Panc1 (cell line): ENCODE data around the gene ENDOV. TPM values are rescaled to one million over a fixed set of nuclear protein-coding genes. Genes with fewer than 3 reads are reported as not detected.

Experiments
- ATAC-seq: fragments of 200-7000 bp; cut with Tn5 transposase; 2 replicates; pipeline ENCODE4 v1.9.1; 2020; ENCODE audit warnings: mild to moderate bottlenecking, moderate library complexity
- BruUV-seq: library from RNA; stranded (reverse); fragments of 400-500 nt; replicated peaks from 2 replicates; lab custom pipeline; 2021; lab: Mats Ljungman, UMichigan
- CTCF ChIA-PET: fragments of 300-600 bp; sonication (Branson Sonifier 250); formaldehyde crosslinking; loops from one replicate; lab custom pipeline; 2022; ENCODE audit warnings: antibody characterized with exemption; lab: Charles Lee
- POLR2A ChIA-PET: fragments of 300-600 bp; sonication (Branson Sonifier 250); formaldehyde crosslinking; loops from one replicate; lab custom pipeline; 2022; ENCODE audit warnings: antibody characterized with exemption; lab: Charles Lee
- DNase-seq: peaks from one replicate; pipeline ENCODE4 v3.0.0-alpha.2; 2010; ENCODE audit warnings: low read depth, low spot score
- H3K27ac ChIP-seq: 2 replicates; pipeline ENCODE4 v1.5.1; 2011; ENCODE audit warnings: mild to moderate bottlenecking, low read length, inconsistent platforms
- H3K27me3 ChIP-seq: fragments of 200-500 bp; sonication (Bioruptor generic); 2 replicates; pipeline ENCODE4 v1.6.0; 2014; ENCODE audit warnings: low read length, inconsistent platforms; ENCODE audit not compliant: control insufficient read depth, insufficient read depth
- H3K36me3 ChIP-seq: fragments of 200-500 bp; sonication (Bioruptor generic); 2 replicates; pipeline ENCODE4 v1.5.1; 2014; ENCODE audit warnings: inconsistent platforms, mild to moderate bottlenecking, low read length, moderate library complexity; ENCODE audit not compliant: control insufficient read depth, insufficient read depth
- H3K4me1 ChIP-seq: 2 replicates; pipeline ENCODE4 v1.5.1; 2011; ENCODE audit warnings: inconsistent platforms, mild to moderate bottlenecking, low read length, moderate library complexity; ENCODE audit not compliant: control insufficient read depth, insufficient read depth
- H3K4me3 ChIP-seq, 2 experiments: 2 replicates each; pipeline ENCODE4 v1.5.1; 2011 to 2012; ENCODE audit warnings: low read depth in 2 of 2, low read length in 2 of 2, mild to moderate bottlenecking in 2 of 2, inconsistent platforms in 1 of 2, moderate library complexity in 1 of 2
- H3K9me3 ChIP-seq: fragments of 200-500 bp; sonication (Bioruptor generic); 2 replicates; pipeline ENCODE4 v1.5.1; 2014; ENCODE audit warnings: low read depth, mild to moderate bottlenecking, inconsistent platforms, low read length, moderate library complexity; ENCODE audit not compliant: control insufficient read depth, insufficient read depth
- POLR2AphosphoS5 ChIP-seq: IDR thresholded peaks from 2 replicates; pipeline ENCODE4 v1.6.1; 2012; ENCODE audit warnings: mild to moderate bottlenecking, low read depth, low read length, moderate library complexity
- SIN3A ChIP-seq: IDR thresholded peaks from 2 replicates; pipeline ENCODE4 v1.6.1; 2012; ENCODE audit warnings: low read depth, mild to moderate bottlenecking, low read length, moderate library complexity, borderline replicate concordance; ENCODE audit not compliant: insufficient read depth
- TCF7L2 ChIP-seq: IDR thresholded peaks from 2 replicates; pipeline ENCODE4 v1.6.1; 2011; ENCODE audit warnings: mild to moderate bottlenecking, low read depth, low read length, inconsistent platforms
- in situ Hi-C: cut with HindIII; loops from 2 replicates; pipeline ENCODE4 v1.10.0; 2016; ENCODE audit warnings: low sequenced_read_pairs, low pct_unique_long_range_greater_than_20kb
- intact Hi-C: fragments of 100-400 bp; cut with micrococcal nuclease; formaldehyde crosslinking; loops from one replicate; pipeline ENCODE4 v1.10.0; 2022; ENCODE audit not compliant: unreplicated experiment
- total RNA-seq: library from RNA; stranded (reverse); gene quantifications from one replicate; pipeline ENCODE4 v1.2.1, GENCODE V29; 2021; ENCODE audit not compliant: unreplicated experiment
- TF ChIP-seq, protein P1 (sequence below): fragments of 450-650 bp; IDR thresholded peaks from 2 replicates; pipeline ENCODE4 v1.5.1; 2017; ENCODE audit warnings: mild to moderate bottlenecking
- TF ChIP-seq, protein P2 (sequence below), 2 experiments: IDR thresholded peaks; 2 replicates each; pipeline ENCODE4 v1.6.1; 2011 to 2012; ENCODE audit warnings: low read depth in 2 of 2, control low read depth in 1 of 2, low read length in 1 of 2, mild to moderate bottlenecking in 1 of 2, moderate library complexity in 1 of 2; ENCODE audit not compliant: insufficient read depth in 1 of 2

ENDOV gene
- total RNA-seq, 1 experiment from 2014 or later = 37.1 TPM

DNA sequence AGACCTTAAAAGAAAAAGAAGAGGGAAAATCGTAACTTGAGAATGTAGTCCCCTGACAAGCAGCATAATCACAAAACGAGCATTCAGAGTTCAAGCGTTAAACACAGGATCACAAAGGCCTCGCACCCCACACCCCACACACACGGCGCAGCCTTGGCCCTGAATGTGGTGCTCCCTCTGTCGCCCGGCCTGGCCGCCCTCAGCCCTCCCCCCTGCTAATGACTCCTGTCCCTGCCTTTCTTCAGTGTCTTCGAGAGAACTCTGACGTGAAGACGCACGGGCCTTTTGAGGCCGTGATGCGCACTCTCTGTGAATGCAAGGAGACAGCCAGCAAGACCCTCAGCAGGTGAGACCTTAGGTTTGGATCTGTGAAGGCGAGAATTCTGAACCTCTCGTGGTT is 47.5 kb upstream of the ENDOV start:
- DNase-seq (no peak), ATAC-seq (no peak)
- intact Hi-C loops = no loop called here
- TF ChIP-seq, protein P1, sequence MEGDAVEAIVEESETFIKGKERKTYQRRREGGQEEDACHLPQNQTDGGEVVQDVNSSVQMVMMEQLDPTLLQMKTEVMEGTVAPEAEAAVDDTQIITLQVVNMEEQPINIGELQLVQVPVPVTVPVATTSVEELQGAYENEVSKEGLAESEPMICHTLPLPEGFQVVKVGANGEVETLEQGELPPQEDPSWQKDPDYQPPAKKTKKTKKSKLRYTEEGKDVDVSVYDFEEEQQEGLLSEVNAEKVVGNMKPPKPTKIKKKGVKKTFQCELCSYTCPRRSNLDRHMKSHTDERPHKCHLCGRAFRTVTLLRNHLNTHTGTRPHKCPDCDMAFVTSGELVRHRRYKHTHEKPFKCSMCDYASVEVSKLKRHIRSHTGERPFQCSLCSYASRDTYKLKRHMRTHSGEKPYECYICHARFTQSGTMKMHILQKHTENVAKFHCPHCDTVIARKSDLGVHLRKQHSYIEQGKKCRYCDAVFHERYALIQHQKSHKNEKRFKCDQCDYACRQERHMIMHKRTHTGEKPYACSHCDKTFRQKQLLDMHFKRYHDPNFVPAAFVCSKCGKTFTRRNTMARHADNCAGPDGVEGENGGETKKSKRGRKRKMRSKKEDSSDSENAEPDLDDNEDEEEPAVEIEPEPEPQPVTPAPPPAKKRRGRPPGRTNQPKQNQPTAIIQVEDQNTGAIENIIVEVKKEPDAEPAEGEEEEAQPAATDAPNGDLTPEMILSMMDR = no peak
- no peak for TF ChIP-seq SIN3A
- H3K9me3 ChIP-seq = no peaks in the 10 kb centered on the region
- H3K4me1 ChIP-seq = no peaks in the 10 kb centered on the region
- ChIA-PET POLR2A (no interaction called here), CTCF (no interaction called here)
- no peaks in the 10 kb centered on the region for H3K27me3 ChIP-seq
- H3K27ac ChIP-seq = no peak overlapping the region
- peaks cover 74% of the 10 kb centered on the region for H3K36me3 ChIP-seq
- BruUV-seq = no TSS peak
- no peak overlapping the region for H3K4me3 ChIP-seq
- in situ Hi-C loops = no loop called here

DNA sequence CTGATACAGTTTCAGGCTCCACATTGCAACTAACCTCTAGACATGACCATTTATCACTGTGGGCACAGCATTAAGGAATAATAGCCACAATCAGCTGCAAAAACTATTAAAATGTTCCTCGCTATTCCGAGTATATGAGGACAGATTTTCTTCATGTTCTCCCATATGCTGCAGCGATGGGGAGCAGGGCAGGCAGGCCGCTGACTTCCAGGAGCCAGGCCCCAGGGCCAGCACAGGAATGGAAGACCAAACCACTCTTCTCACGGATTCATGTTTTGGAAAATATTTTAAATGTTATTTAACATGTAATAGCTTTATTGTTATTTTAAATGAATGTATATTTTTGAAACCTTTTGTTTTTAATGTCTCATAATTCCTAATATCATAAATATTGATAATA is 43.8 kb upstream of the ENDOV start:
- no peaks in the 10 kb centered on the region for H3K27me3 ChIP-seq
- no peak for ATAC-seq
- ChIA-PET POLR2A (no interaction called here), CTCF (no interaction called here)
- H3K4me3 ChIP-seq = no peak overlapping the region
- no peak for DNase-seq
- H3K4me1 ChIP-seq = no peaks in the 10 kb centered on the region
- TSS peak; percentile 28 for BruUV-seq
- in situ Hi-C loops = no loop called here
- peaks cover 69% of the 10 kb centered on the region for H3K36me3 ChIP-seq
- no peaks in the 10 kb centered on the region for H3K9me3 ChIP-seq
- no peak for TF ChIP-seq TCF7L2
- TF ChIP-seq POLR2AphosphoS5 = no peak
- TF ChIP-seq, protein P1 = no peak
- TF ChIP-seq, protein P2, sequence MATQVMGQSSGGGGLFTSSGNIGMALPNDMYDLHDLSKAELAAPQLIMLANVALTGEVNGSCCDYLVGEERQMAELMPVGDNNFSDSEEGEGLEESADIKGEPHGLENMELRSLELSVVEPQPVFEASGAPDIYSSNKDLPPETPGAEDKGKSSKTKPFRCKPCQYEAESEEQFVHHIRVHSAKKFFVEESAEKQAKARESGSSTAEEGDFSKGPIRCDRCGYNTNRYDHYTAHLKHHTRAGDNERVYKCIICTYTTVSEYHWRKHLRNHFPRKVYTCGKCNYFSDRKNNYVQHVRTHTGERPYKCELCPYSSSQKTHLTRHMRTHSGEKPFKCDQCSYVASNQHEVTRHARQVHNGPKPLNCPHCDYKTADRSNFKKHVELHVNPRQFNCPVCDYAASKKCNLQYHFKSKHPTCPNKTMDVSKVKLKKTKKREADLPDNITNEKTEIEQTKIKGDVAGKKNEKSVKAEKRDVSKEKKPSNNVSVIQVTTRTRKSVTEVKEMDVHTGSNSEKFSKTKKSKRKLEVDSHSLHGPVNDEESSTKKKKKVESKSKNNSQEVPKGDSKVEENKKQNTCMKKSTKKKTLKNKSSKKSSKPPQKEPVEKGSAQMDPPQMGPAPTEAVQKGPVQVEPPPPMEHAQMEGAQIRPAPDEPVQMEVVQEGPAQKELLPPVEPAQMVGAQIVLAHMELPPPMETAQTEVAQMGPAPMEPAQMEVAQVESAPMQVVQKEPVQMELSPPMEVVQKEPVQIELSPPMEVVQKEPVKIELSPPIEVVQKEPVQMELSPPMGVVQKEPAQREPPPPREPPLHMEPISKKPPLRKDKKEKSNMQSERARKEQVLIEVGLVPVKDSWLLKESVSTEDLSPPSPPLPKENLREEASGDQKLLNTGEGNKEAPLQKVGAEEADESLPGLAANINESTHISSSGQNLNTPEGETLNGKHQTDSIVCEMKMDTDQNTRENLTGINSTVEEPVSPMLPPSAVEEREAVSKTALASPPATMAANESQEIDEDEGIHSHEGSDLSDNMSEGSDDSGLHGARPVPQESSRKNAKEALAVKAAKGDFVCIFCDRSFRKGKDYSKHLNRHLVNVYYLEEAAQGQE (IDR thresholded peaks at IDR 0.05; ENCODE audit: insufficient read depth in 1 of 2, low read depth in 2 of 2, low read length in 1 of 2) = no peak
- TF ChIP-seq SIN3A = no peak
- H3K27ac ChIP-seq = no peak overlapping the region
- intact Hi-C loops = no loop called here
